ENCODE data around the gene RNF40. TPM values are rescaled to one million over a fixed set of nuclear protein-coding genes. Genes with fewer than 3 reads are reported as not detected.
A peak's percentile ranks its signal among the peaks of the same experiment; 100 is the strongest.

Gene RNF40
- total RNA-seq, 2 donors from 2014 or later, result 120 to 161 TPM

- Mint-ChIP-seq H3K4me1 (ENCODE audit: low read depth in 2 of 2) (peaks cover 34 to 37% of the 10 kb centered on the region in 2 donors), H3K4me3 (peak overlapping the region; percentile 93), H3K36me3 (peaks cover 10% of the 10 kb centered on the region), H3K9me3 (no peaks in the 10 kb centered on the region), H3K27ac (peak overlapping the region; percentile 86 to 91), H3K27me3 (no peaks in the 10 kb centered on the region)
- ATAC-seq (no peak), DNase-seq (ENCODE audit: low spot score) (no peak)
Observed at GRCh38 chr16:30747331-30747730, 14.8 kb upstream of the RNF40 start.

- ATAC-seq (peak; percentile 99), DNase-seq (ENCODE audit: low spot score) (peak; percentile 99)
- peak within 1 kb of the TSS; percentile 93 for H3K4me3 Mint-ChIP-seq
- no peaks in the 10 kb centered on the region for H3K9me3 Mint-ChIP-seq
- peaks cover 34 to 37% of the 10 kb centered on the region in 2 donors for H3K4me1 Mint-ChIP-seq (ENCODE audit: low read depth in 2 of 2)
- peaks cover 10% of the 10 kb centered on the region for H3K36me3 Mint-ChIP-seq
- no peaks in the 10 kb centered on the region for H3K27me3 Mint-ChIP-seq
- peak within 1 kb of the TSS; percentile 86 to 91 for H3K27ac Mint-ChIP-seq
Observed at GRCh38 chr16:30747799-30748633, 14.1 kb upstream of the RNF40 start, which contains the start of gene PHKG2. PHKG2 (plus strand) TSS chr16:30748425; CDS start chr16:30748821, 396 bp downstream.

GRCh38 chr16:30748634-30749445, 13.3 kb upstream of the RNF40 start:
- Mint-ChIP-seq H3K4me3 (peak overlapping the region; percentile 93), H3K9me3 (no peaks in the 10 kb centered on the region), H3K27me3 (no peaks in the 10 kb centered on the region), H3K27ac (peak overlapping the region; percentile 86 to 91), H3K36me3 (peaks cover 10% of the 10 kb centered on the region), H3K4me1 (ENCODE audit: low read depth in 2 of 2) (peaks cover 34 to 37% of the 10 kb centered on the region in 2 donors)
- ATAC-seq, result peak; percentile 61 to 67
- DNase-seq (ENCODE audit: low spot score), result peak; percentile 74

- H3K36me3 Mint-ChIP-seq, result peaks cover 6% of the 10 kb centered on the region
- peak overlapping the region; percentile 86 to 91 for H3K27ac Mint-ChIP-seq
- peaks cover 34 to 37% of the 10 kb centered on the region in 2 donors for H3K4me1 Mint-ChIP-seq (ENCODE audit: low read depth in 2 of 2)
Observed at GRCh38 chr16:30750201-30750600, 11.9 kb upstream of the RNF40 start.

GRCh38 chr16:30750876-30751465, 11.2 kb upstream of the RNF40 start:
- Mint-ChIP-seq H3K4me1 (ENCODE audit: low read depth in 2 of 2) (peaks cover 34 to 37% of the 10 kb centered on the region in 2 donors), H3K36me3 (peaks cover 5% of the 10 kb centered on the region), H3K27me3 (no peaks in the 10 kb centered on the region), H3K4me3 (no peak overlapping the region), H3K9me3 (no peaks in the 10 kb centered on the region), H3K27ac (peak overlapping the region in 1 of 2 donors; percentile 91)
- ATAC-seq, result no peak
- DNase-seq (ENCODE audit: low spot score), result no peak

More at GRCh38 chr16:30750201-30750600, 11.9 kb upstream of the RNF40 start:
- Mint-ChIP-seq H3K27me3 (no peaks in the 10 kb centered on the region), H3K4me3 (no peak overlapping the region), H3K9me3 (no peaks in the 10 kb centered on the region)
- ATAC-seq, result no peak
- no peak for DNase-seq (ENCODE audit: low spot score)

- Mint-ChIP-seq H3K9me3 (no peaks in the 10 kb centered on the region), H3K4me3 (no peak overlapping the region), H3K4me1 (ENCODE audit: low read depth in 2 of 2) (peaks cover 22 to 25% of the 10 kb centered on the region in 2 donors), H3K27ac (no peak overlapping the region), H3K36me3 (peaks cover 5% of the 10 kb centered on the region), H3K27me3 (no peaks in the 10 kb centered on the region)
- DNase-seq (ENCODE audit: low spot score) (no peak), ATAC-seq (no peak)
Observed at GRCh38 chr16:30753596-30753995, 8.5 kb upstream of the RNF40 start.

GRCh38 chr16:30755955-30756780, 6.0 kb upstream of the RNF40 start:
- Mint-ChIP-seq H3K27ac (no peak overlapping the region), H3K9me3 (no peaks in the 10 kb centered on the region), H3K27me3 (no peaks in the 10 kb centered on the region), H3K4me3 (no peak overlapping the region), H3K4me1 (ENCODE audit: low read depth in 2 of 2) (peaks cover 12 to 16% of the 10 kb centered on the region in 2 donors), H3K36me3 (peaks cover 5% of the 10 kb centered on the region)
- ATAC-seq, result peak in 1 of 2 donors; percentile 8
- peak; percentile 55 for DNase-seq (ENCODE audit: low spot score)

GRCh38 chr16:30756781-30757100, 5.4 kb upstream of the RNF40 start:
- Mint-ChIP-seq H3K4me3 (no peak overlapping the region), H3K27ac (no peak overlapping the region), H3K4me1 (ENCODE audit: low read depth in 2 of 2) (peaks cover 11 to 13% of the 10 kb centered on the region in 2 donors), H3K36me3 (no peaks in the 10 kb centered on the region), H3K27me3 (no peaks in the 10 kb centered on the region), H3K9me3 (no peaks in the 10 kb centered on the region)
- peak; percentile 16 for DNase-seq (ENCODE audit: low spot score)
- no peak for ATAC-seq

- DNase-seq (ENCODE audit: low spot score), result peak; percentile 47
- no peak for ATAC-seq
- Mint-ChIP-seq H3K4me3 (no peak overlapping the region), H3K27ac (no peak overlapping the region), H3K9me3 (no peaks in the 10 kb centered on the region), H3K4me1 (ENCODE audit: low read depth in 2 of 2) (peaks cover 13 to 16% of the 10 kb centered on the region in 2 donors), H3K36me3 (no peaks in the 10 kb centered on the region), H3K27me3 (no peaks in the 10 kb centered on the region)
Observed at GRCh38 chr16:30757316-30757715, 4.8 kb upstream of the RNF40 start.

GRCh38 chr16:30758988-30759491, 3.1 kb upstream of the RNF40 start:
- DNase-seq (ENCODE audit: low spot score) (peak; percentile 47), ATAC-seq (no peak)
- Mint-ChIP-seq H3K4me1 (ENCODE audit: low read depth in 2 of 2) (peaks cover 28 to 29% of the 10 kb centered on the region in 2 donors), H3K27ac (peak overlapping the region in 1 of 2 donors; percentile 55), H3K4me3 (peak overlapping the region; percentile 34), H3K27me3 (no peaks in the 10 kb centered on the region), H3K9me3 (no peaks in the 10 kb centered on the region), H3K36me3 (peaks cover 5% of the 10 kb centered on the region)

GRCh38 chr16:30760001-30760559, 2.0 kb upstream of the RNF40 start:
- H3K36me3 Mint-ChIP-seq, result peaks cover 5% of the 10 kb centered on the region
- H3K4me3 Mint-ChIP-seq, result peak overlapping the region; percentile 94
- no peak for ATAC-seq

GRCh38 chr16:30760577-30761426, 1.3 kb upstream of the RNF40 start:
- H3K4me1 Mint-ChIP-seq (ENCODE audit: low read depth in 2 of 2), result peaks cover 29 to 33% of the 10 kb centered on the region in 2 donors
- H3K27me3 Mint-ChIP-seq, result no peaks in the 10 kb centered on the region
- peaks cover 12% of the 10 kb centered on the region for H3K36me3 Mint-ChIP-seq
- ATAC-seq (no peak), DNase-seq (ENCODE audit: low spot score) (no peak)
- H3K27ac Mint-ChIP-seq, result peak overlapping the region; percentile 71 to 91
- no peaks in the 10 kb centered on the region for H3K9me3 Mint-ChIP-seq
- peak overlapping the region; percentile 94 for H3K4me3 Mint-ChIP-seq

More at GRCh38 chr16:30760001-30760559, 2.0 kb upstream of the RNF40 start:
- H3K9me3 Mint-ChIP-seq, result no peaks in the 10 kb centered on the region
- no peaks in the 10 kb centered on the region for H3K27me3 Mint-ChIP-seq
- H3K4me1 Mint-ChIP-seq (ENCODE audit: low read depth in 2 of 2), result peaks cover 28 to 29% of the 10 kb centered on the region in 2 donors
- peak; percentile 44 for DNase-seq (ENCODE audit: low spot score)
- peak overlapping the region; percentile 71 to 91 for H3K27ac Mint-ChIP-seq
